SW 1271 (cell line): ENCODE data around the gene FAM20C.
"Not testable (repeated sequence)": the region's sequence is repeated elsewhere in the genome, so short reads cannot be mapped to it uniquely, and the experiment has no call there.

Experiments
- DNase-seq, 2 experiments: peaks; one replicate each; lab custom pipeline; 2025; lab: John Stamatoyannopoulos, UW

Gene FAM20C

GRCh38 chr7:192701-193480 lies 520 bp downstream of the FAM20C start:
- DNase-seq = no peak

GRCh38 chr7:193481-194251 lies 1.3 kb downstream of the FAM20C start:
- no peak for DNase-seq

- no peak for DNase-seq
Measured at GRCh38 chr7:194252-195009, 2.1 kb downstream of the FAM20C start.

- DNase-seq = no peak
Measured at GRCh38 chr7:195010-195829, 2.8 kb downstream of the FAM20C start.

- no peak for DNase-seq
Measured at GRCh38 chr7:195830-196128, 3.4 kb downstream of the FAM20C start.

- DNase-seq = no peak
Measured at GRCh38 chr7:196283-196682, 3.9 kb downstream of the FAM20C start.

- DNase-seq = no peak
Measured at GRCh38 chr7:196778-197321, 4.5 kb downstream of the FAM20C start.

GRCh38 chr7:197413-198335 lies 5.3 kb downstream of the FAM20C start:
- DNase-seq = no peak

- no peak for DNase-seq
Measured at GRCh38 chr7:199483-200249, 7.3 kb downstream of the FAM20C start.

GRCh38 chr7:200290-200689 lies 7.9 kb downstream of the FAM20C start:
- DNase-seq = no peak

GRCh38 chr7:200704-201103 lies 8.3 kb downstream of the FAM20C start:
- DNase-seq = no peak

- DNase-seq = no peak
Measured at GRCh38 chr7:204326-204725, 12.0 kb downstream of the FAM20C start.

GRCh38 chr7:205115-206010 lies 13.0 kb downstream of the FAM20C start:
- DNase-seq = no peak

GRCh38 chr7:206351-206750 lies 14.0 kb downstream of the FAM20C start:
- DNase-seq = not testable (repeated sequence)

GRCh38 chr7:207418-208129 lies 15.2 kb downstream of the FAM20C start:
- DNase-seq = no peak

GRCh38 chr7:208130-208673 lies 15.8 kb downstream of the FAM20C start:
- no peak for DNase-seq

- no peak for DNase-seq
Measured at GRCh38 chr7:208816-209215, 16.4 kb downstream of the FAM20C start.

GRCh38 chr7:209416-209815 lies 17.0 kb downstream of the FAM20C start:
- no peak for DNase-seq
